ENCODE measurements around the gene STT3A. TPM values are rescaled to one million over a fixed set of nuclear protein-coding genes. Genes with fewer than 3 reads are reported as not detected.
"Not testable (repeated sequence)": the region's sequence is repeated elsewhere in the genome, so short reads cannot be mapped to it uniquely, and the experiment has no call there.

STT3A gene
- total RNA-seq, 1 experiment from 2014 or later, result 156 TPM

- CTCF ChIA-PET, result no interaction called here
Observed at GRCh38 chr11:125572916-125573315, 19.7 kb upstream of the STT3A start.

GRCh38 chr11:125577181-125577580, 15.5 kb upstream of the STT3A start:
- RAD21 ChIA-PET (ENCODE audit: low non-redundant PET in 1 of 2, low total read pairs in 2 of 2, uncharacterized antibody in 2 of 2, unreplicated experiment in 2 of 2); BruUV-seq (replicated peaks); CTCF ChIA-PET; ATAC-seq; POLR2A ChIA-PET; H3K9ac ChIP-seq (ENCODE audit: low read length); DNase-seq (ENCODE audit: low read depth, low spot score); H2AFZ ChIP-seq (ENCODE audit: low read depth, low read length, poor library complexity, severe bottlenecking); H3K4me3 ChIP-seq (replicated peaks in 1 of 2; ENCODE audit: low read depth in 1 of 2, low read length in 2 of 2); H3K27ac ChIP-seq (ENCODE audit: low read depth, low read length); H4K20me1 ChIP-seq (ENCODE audit: insufficient read depth); H3K9me2 ChIP-seq (ENCODE audit: insufficient read depth); H3K4me2 ChIP-seq (ENCODE audit: low read length); H3K9me3 ChIP-seq (ENCODE audit: control insufficient read depth in 1 of 2, insufficient read depth in 1 of 2, low read depth in 1 of 2, low read length in 2 of 2); intact Hi-C loops (cut with micrococcal nuclease); H3K27me3 ChIP-seq (ENCODE audit: insufficient read depth, low read length); H3K4me1 ChIP-seq (ENCODE audit: control insufficient read depth in 1 of 2, insufficient read depth in 2 of 2, low read length in 2 of 2): not testable (repeated sequence)
- Histone ChIP-seq H3K79me2 (ENCODE audit: insufficient read depth, low read length) (peaks cover 13% of the 10 kb centered on the region), H3K36me3 (ENCODE audit: control insufficient read depth in 1 of 2, insufficient read depth in 2 of 2, low read length in 2 of 2) (peaks cover 36 to 64% of the 10 kb centered on the region in 2 experiments)

More at GRCh38 chr11:125572916-125573315, 19.7 kb upstream of the STT3A start:
- Histone ChIP-seq H3K27ac (ENCODE audit: low read depth, low read length) (no peak overlapping the region), H3K27me3 (ENCODE audit: insufficient read depth, low read length) (no peaks in the 10 kb centered on the region), H3K79me2 (ENCODE audit: insufficient read depth, low read length) (peaks cover 40% of the 10 kb centered on the region), H3K4me3 (replicated peaks in 1 of 2; ENCODE audit: low read depth in 1 of 2, low read length in 2 of 2) (no peak overlapping the region), H3K36me3 (ENCODE audit: control insufficient read depth in 1 of 2, insufficient read depth in 2 of 2, low read length in 2 of 2) (peaks cover 23 to 40% of the 10 kb centered on the region in 2 experiments; a peak in 3 of 4 replicates), H3K4me2 (ENCODE audit: low read length) (no peak overlapping the region), H3K9ac (ENCODE audit: low read length) (no peak overlapping the region), H2AFZ (ENCODE audit: low read depth, low read length, poor library complexity, severe bottlenecking) (no peak overlapping the region), H3K9me2 (ENCODE audit: insufficient read depth) (no peaks in the 10 kb centered on the region), H4K20me1 (ENCODE audit: insufficient read depth) (no peaks in the 10 kb centered on the region), H3K4me1 (ENCODE audit: control insufficient read depth in 1 of 2, insufficient read depth in 2 of 2, low read length in 2 of 2) (peaks cover 8 to 11% of the 10 kb centered on the region in 2 experiments), H3K9me3 (ENCODE audit: control insufficient read depth in 1 of 2, insufficient read depth in 1 of 2, low read depth in 1 of 2, low read length in 2 of 2) (no peaks in the 10 kb centered on the region)
- ChIA-PET POLR2A (no interaction called here), RAD21 (ENCODE audit: low non-redundant PET in 1 of 2, low total read pairs in 2 of 2, uncharacterized antibody in 2 of 2, unreplicated experiment in 2 of 2) (no interaction called here)
- intact Hi-C loops (cut with micrococcal nuclease), result no loop called here
- BruUV-seq (replicated peaks), result no TSS peak
- TF ChIP-seq FOSL1 (IDR thresholded peaks at IDR 0.05; ENCODE audit: low read depth), result no peak
- no peak for TF ChIP-seq CEBPB (IDR thresholded peaks at IDR 0.05; ENCODE audit: low read depth)
- no peak for TF ChIP-seq ATF3 (IDR thresholded peaks at IDR 0.05)
- no peak for TF ChIP-seq ELF1 (IDR thresholded peaks at IDR 0.05; ENCODE audit: borderline replicate concordance, low read depth)
- TF ChIP-seq YY1 (IDR thresholded peaks at IDR 0.05; ENCODE audit: extremely low read depth, insufficient replicate concordance, low read depth, low read length), result no peak
- no peak for TF ChIP-seq RAD21 (IDR thresholded peaks at IDR 0.05; ENCODE audit: low read depth)
- no peak for TF ChIP-seq CBX3 (IDR thresholded peaks at IDR 0.05; ENCODE audit: low read depth)
- no peak for TF ChIP-seq CTCF (IDR thresholded peaks at IDR 0.05 in 2 of 3, conservative IDR thresholded peaks at IDR 0.05 in 1 of 3; ENCODE audit: borderline replicate concordance in 1 of 3, insufficient read depth in 1 of 3, low read depth in 2 of 3, low read length in 2 of 3)
- TF ChIP-seq ZFX (IDR thresholded peaks at IDR 0.05), result no peak
- TF ChIP-seq ZBTB33 (IDR thresholded peaks at IDR 0.05; ENCODE audit: extremely low read depth, insufficient replicate concordance, low read length), result no peak
- TF ChIP-seq POLR2AphosphoS5 (IDR thresholded peaks at IDR 0.05; ENCODE audit: low read depth, low read length), result no peak
- no peak for TF ChIP-seq EZH2 (IDR thresholded peaks at IDR 0.05)
- DNase-seq (ENCODE audit: low read depth, low spot score) (no peak), ATAC-seq (no peak)
